DND-41 (cell line): ENCODE data around the gene IPO7.

Source experiments
- EZH2 ChIP-seq: IDR thresholded peaks from 3 replicates; pipeline ENCODE4 v1.6.1; 2012; ENCODE audit warnings: borderline replicate concordance, low read depth, mild to moderate bottlenecking, moderate library complexity, low read length, inconsistent platforms; ENCODE audit not compliant: severe bottlenecking
- TF ChIP-seq, protein P1 (sequence below): IDR thresholded peaks from 2 replicates; pipeline ENCODE4 v1.5.1; 2012; ENCODE audit warnings: borderline replicate concordance, low read length, moderate library complexity, mild to moderate bottlenecking; ENCODE audit not compliant: poor library complexity, severe bottlenecking; ENCODE audit errors: extremely low read depth

DNA sequence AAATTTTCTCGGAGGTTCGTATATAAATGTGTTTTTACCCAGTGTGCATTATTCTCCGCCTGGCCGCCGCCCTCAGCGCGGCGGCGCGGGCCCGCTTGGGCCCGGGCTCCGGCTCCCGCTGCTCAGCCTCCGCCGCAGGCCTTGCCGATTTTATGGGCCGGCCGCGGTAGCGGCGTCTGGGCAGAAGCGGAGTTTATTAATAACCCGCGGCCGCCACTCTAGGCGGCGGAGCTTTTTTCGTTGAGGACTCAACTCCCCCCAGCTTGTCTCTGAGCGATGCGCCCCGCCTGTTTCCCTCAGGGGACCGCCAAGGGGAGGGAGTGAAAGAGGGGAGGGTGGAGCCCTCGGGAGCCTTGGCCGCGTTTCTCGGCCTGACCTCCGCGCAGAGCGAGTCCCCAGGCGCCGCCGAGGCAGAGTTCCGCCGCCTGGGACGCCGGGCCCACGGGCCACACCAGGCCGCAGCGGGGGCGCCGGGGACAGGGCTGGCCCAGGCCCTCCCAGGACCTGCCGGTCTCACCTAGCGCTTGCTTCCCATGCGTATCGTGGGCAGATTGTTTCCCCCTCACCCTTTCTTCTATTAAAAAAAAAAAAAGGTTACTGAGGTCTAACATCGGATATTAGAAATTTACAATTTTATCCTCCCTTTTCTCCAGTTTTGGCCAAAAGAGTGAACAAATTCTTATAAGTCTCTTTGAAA is 76.8 kb downstream of the IPO7 start:
- no peak for TF ChIP-seq EZH2
- TF ChIP-seq, protein P1, sequence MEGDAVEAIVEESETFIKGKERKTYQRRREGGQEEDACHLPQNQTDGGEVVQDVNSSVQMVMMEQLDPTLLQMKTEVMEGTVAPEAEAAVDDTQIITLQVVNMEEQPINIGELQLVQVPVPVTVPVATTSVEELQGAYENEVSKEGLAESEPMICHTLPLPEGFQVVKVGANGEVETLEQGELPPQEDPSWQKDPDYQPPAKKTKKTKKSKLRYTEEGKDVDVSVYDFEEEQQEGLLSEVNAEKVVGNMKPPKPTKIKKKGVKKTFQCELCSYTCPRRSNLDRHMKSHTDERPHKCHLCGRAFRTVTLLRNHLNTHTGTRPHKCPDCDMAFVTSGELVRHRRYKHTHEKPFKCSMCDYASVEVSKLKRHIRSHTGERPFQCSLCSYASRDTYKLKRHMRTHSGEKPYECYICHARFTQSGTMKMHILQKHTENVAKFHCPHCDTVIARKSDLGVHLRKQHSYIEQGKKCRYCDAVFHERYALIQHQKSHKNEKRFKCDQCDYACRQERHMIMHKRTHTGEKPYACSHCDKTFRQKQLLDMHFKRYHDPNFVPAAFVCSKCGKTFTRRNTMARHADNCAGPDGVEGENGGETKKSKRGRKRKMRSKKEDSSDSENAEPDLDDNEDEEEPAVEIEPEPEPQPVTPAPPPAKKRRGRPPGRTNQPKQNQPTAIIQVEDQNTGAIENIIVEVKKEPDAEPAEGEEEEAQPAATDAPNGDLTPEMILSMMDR, result no peak
